G401.6 (cell line): Measurements from ENCODE around the gene CXorf38.
"Not testable (repeated sequence)": the region's sequence is repeated elsewhere in the genome, so short reads cannot be mapped to it uniquely, and the experiment has no call there.

Experiments
- FAIRE-seq: peaks from 2 replicates; lab custom pipeline; 2012; peaks lifted over from hg19 to GRCh38; lab: Jason Lieb, UNC

Gene CXorf38

DNA sequence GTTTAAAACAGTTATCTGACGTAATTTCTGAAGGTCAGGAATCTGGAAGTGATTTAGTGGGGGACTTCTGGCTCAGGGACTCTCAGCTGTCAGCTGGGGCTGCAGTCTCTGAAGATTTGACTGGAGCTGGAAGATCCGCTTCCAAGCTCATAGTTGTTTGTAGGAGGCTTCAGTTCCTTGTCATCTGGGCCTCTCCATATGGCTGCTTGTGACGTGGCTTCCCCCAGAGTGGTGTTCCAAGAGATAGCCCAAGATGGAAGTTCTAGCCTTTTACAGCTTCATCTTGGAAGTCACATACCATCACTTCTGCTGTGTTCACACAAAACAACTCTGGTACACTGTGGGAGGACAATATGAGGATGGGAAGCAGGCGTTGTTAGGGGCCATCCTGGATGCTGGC, 22.1 kb downstream of the CXorf38 start:
- FAIRE-seq, result no peak

DNA sequence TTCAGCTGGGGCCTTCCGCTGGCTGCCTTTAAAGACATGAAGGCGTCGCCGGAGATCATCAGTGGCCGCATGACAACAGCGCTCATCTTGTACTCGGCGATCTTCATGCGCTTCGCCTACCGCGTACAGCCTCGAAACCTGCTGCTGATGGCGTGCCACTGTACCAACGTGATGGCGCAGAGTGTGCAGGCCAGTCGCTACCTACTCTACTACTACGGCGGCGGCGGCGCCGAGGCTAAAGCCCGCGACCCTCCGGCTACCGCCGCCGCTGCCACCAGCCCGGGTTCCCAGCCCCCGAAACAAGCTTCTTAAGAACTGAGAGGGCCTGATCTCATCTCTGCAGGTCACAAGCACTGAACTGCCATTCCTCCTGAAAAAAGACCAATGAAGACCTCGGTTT, 23.7 kb downstream of the CXorf38 start:
- FAIRE-seq, result no peak

DNA sequence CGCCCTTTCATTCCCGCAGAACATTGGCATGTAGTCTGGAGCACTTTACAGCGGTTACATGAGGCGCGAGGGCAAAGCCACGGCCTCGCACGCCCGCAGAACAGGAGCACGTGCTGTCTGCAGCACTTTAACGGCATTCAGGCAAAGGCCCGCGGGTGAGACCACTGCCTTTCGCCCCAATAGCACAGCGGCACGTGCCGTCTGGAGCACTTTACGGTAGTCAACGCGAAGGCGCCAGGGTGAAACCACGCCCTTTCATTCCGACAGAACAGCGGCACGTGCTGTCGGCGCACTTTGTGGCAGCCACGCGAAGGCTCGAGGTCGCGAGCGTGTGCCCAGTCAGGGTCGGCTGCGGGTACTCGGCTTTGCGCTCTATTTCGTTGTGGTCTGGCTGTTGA, 24.2 kb downstream of the CXorf38 start, which contains the start of gene MPC1L:
Gene MPC1L, plus strand, starts transcription at position 290 of the 398 bp plus-strand sequence. CDS start 138 bp downstream, outside the sequence.
- FAIRE-seq, result no peak

DNA sequence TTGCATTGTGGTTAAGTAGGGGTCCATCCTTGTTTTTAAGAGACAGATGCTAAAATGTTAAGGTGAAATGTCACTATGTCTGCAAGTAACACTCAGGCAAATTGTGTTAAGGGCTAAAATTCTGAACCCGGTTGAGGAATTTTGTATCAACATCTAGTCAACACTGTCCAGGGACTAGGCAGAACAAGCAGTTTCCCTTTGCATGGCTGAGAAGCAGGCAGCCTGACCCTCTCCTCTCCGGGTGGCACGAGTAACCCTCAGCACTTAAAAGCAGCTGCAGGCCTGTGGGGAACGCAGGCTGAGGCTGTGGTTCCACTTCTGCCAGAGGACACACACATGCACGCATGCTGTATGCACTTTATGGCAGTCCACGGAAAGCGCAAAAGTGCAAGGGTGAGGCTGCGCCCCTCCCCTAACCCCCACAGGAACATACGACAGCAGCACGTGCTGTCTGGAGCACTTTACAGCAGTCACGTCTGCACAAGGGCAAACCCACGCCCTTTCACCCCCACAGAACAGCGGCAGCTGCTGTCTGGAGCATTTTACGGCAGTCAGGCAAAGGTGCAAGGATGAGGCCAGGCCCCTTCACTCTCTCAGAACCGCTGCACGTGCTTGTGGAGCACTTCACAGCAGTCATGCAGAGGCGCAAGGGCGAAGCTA, 24.8 kb downstream of the CXorf38 start:
- no peak for FAIRE-seq

DNA sequence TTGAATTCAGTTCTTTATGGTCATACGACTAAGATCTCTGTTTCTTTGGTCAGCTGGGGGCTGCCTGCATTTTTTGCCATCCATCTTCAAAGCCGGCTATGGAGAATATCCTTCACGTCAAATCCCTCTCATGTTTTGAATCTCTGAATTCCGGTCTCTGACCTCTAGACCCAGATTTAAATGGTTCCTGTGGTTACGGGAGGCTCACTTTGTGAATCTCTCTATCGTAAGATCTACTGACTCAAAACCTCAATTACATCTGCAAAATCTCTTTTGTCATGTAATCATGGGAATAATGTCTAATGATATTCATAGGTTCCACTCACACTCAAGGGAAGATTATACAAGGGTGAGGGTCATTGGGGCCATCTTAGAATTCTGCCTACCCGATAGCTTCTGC, 29.8 kb downstream of the CXorf38 start:
- no peak for FAIRE-seq

DNA sequence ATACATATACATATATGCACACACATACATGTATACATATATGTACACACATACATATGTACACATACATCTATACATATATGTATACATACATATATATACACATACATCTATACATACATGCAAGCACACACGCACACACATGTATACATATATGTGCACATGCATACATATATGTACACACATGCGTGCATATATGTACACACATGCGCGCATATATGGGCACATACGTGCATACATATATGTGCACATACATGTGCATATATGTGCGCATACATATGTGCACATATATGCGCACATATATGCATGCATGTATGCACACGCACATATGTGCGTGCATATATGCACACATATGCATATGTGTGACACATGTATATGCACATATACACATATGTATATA, 31.4 kb downstream of the CXorf38 start:
- FAIRE-seq, result no peak

DNA sequence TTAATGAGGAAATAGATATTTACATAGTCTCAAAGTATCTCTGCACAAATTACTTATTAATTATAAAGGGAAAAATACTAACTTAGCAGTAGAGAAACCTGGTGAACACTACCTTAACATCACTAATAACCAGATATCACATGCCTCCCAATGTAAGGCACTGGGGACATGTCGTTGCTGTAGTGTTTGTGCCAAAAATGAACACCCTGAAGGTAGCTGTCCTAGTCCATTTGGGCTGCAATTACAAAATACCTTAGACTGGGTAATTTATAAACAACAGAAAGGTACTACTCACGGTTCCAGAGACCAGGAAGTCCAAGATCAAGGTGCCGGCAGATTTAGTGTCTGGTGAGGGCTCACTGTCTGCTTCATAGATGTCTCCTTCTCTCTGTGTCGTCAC, 34.9 kb downstream of the CXorf38 start:
- no peak for FAIRE-seq

DNA sequence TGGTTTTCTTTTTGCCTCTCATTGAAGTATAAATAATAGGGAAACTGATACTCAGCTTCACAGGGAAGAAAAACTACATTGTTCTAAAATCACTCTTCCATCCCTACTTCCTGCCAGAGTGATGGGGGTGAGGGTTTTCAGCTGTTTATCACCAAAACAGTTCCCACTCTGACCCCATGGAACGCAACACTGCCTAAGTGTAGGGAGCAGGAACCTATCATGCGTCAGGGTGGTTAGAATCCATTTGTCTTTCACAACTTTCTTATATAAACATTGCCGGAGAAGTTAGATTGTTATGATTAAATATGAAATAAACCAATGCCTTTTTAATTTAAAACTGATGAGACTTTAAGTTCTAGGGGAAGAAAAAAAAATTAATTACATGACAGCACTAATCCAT, 40.0 kb downstream of the CXorf38 start:
- no peak for FAIRE-seq

DNA sequence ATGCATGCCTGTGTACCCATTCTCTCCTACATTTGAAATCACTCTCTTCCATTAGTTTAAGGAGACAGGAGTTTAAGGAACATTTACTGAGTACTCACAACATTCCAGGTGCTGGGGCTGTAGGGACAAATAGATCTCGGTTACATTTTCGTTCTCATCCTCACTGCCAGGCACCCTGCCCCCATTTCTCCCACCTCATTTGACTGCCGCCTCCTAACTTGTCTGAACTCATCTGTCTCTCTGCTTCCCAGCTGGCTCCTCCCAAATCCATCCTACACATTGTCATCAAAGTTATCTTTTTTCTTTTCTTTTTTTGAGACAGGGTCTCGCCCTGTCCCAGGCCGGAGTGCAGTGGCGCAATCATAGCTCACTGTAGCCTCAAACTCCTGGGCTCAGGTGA, 43.9 kb downstream of the CXorf38 start:
- no peak for FAIRE-seq

DNA sequence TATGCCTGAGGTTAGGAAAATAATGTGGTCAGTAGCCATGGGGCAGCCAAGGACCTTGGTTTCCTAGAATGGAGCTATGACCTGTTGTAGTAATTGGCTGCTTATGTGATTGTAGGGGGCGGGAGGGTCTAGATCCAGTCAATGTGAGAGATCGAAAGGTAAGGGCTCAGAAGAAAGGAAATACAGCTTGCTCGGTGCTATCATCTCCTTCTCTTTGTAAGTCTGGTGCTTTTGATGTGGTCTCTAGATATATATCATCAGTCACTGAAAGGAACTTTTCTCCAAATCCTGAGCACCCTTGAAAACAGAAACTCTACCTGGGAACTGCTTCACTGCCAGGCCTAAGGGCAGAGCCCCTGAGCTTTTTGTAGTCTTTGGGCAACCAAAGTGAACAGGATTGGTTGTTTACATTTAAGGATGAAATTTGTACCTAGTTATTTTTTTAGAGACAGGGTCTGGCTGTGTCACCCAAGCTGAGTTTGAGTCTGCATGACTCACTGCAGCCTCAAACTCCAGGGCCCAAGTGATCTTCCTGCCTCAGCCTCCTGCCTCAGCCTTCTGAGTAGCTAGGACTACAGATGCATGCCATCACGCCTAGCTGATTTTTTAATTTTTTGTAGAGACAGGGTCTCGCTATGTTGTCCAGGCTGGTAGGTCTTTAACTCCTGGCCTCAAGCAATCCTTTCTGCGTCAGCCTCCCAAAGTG, 57.6 kb downstream of the CXorf38 start:
- not testable (repeated sequence) for FAIRE-seq

DNA sequence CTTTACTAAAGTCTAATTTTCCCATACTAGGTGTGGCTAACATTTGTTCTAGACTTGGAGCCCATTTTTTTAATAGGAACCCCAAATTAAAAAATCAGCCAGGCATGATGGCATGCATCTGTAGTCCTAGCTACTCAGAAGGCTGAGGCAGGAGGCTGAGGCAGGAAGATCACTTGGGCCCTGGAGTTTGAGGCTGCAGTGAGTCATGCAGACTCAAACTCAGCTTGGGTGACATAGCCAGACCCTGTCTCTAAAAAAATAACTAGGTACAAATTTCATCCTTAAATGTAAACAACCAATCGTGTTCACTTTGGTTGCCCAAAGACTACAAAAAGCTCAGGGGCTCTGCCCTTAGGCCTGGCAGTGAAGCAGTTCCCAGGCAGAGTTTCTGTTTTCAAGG, 59.7 kb downstream of the CXorf38 start:
- FAIRE-seq, result not testable (repeated sequence)

DNA sequence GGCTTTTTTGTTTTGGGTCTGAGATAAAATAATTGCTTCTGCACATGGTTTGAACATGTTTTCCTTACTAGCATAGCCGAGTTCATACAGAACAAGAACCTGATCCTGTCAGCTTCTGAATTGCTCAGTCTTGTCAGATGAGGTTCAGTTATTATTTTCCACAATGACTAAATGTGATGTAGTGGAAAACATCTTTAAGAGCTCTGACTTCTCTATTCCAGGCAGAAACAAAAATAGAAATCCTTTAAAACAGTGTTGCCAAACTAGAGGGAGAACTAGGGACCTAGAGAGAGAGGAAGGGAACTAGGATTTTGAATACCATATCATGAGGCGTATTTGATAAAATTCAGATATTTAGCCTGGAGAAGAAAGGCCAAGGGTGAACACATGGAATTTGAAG, 64.5 kb downstream of the CXorf38 start:
- no peak for FAIRE-seq

DNA sequence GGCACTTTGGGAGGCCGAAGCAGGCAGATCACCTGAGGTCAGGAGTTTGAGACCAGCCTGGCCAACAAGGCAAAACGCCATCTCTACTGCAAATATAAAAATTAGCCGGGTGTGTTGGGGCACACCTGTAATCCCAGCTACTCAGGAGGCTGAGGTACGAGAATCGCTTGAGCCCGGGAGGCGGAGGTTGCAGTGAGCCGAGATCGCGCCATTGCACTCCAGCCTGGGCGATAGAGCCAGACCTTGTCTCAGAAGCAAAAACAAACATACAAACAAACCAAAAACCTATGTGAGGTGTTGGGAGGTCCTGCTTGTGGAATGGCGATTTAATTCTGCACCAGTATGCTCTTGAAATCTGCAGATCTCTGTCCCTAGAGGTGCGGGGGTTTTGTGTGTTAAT, 65.2 kb downstream of the CXorf38 start:
- FAIRE-seq, result not testable (repeated sequence)

DNA sequence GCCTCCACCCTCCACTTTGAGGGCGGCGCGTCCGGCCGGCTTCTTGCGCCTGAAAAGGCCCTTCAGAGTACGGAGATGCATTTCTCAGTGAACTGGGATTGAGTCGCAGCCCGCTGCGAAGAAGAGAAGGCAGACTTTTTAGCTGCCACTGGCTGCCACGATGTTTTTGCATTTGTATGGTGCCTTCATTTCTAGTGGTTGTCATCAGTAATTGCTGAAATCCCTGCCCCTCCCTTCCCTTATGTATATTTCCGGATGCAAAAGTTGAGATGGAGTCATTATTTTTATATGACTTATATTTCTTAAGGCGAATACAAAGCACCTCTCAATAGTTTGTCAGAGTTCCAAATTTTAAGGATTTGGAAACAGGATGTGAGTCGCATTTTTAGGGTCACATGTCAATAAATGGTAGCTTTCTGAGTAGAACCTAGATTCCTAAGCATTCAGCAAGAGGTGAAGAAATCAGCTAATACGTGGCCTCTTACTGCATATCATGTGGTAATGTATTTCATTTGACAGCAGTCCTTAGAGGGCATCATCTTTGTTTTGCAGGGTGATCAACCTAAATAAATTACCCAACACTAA, 65.9 kb downstream of the CXorf38 start:
- FAIRE-seq, result no peak

DNA sequence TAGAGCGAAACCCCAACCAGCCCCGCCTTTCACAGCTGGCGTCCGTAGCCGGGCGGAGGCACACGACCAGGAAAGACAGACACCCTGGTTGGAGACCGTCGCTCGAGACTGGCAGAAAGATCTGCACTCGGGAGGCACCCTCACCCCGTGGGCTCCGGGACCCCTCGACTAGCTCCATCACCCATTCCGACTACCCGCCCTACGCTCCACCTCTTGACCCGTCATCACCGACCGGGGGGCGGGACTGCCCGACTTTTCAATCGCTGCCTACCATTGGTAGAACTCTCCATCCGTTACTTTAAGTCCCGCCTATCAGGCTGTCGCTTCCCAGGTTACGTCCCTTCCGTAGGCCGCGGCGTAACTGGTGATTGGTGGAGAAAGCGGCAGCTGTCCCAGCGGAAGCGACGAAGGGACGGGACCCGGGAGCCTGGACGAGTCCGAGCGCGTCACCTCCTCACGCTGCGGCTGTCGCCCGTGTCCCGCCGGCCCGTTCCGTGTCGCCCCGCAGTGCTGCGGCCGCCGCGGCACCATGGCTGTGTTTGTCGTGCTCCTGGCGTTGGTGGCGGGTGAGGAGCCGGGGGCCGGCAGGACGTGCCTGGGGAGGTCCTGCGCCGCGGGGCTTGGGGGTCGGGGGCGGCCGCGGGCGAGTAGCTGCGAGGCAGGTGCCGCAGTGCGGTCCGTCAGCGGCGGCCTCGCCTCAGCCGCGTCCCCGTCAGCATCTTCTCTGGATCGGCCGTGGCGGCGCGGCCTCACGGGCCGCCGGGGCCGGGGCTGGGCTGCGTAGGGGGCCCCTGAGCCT, 66.6 kb downstream of the CXorf38 start, which contains the start of gene ATP6AP2:
Gene ATP6AP2, plus strand, starts transcription at position 434 of the 799 bp plus-strand sequence. Its CDS starts 96 bp downstream, at position 530.
- peak; percentile 82 for FAIRE-seq

DNA sequence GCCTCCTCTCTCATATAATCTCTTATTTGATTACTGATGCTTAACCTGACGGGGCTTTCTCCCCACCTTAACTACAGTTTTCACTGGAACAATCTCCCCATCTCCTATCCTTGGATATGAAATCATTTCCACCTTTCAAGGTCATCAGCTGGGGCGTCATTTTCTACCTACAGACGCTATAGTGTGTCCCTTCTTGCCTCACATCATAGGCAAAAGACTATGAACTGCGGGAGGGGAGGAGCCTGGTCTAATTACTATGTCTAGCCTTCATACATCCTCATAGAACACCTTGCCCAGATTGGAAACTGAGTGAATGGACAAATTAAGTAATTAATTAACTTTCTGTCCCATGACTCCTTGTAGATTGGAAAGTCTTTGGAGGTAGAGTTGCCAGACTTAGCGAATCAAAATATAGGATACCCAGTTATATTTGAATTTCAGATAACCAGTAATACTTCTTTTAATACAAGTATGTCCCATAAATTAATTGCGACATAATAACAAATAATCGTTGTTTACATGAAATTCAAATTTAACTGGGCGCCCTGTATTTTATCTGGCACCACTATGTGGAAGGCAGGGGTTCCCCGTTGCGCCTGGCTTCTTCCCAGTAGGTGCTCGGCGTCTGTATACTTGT, 67.3 kb downstream of the CXorf38 start:
- no peak for FAIRE-seq

DNA sequence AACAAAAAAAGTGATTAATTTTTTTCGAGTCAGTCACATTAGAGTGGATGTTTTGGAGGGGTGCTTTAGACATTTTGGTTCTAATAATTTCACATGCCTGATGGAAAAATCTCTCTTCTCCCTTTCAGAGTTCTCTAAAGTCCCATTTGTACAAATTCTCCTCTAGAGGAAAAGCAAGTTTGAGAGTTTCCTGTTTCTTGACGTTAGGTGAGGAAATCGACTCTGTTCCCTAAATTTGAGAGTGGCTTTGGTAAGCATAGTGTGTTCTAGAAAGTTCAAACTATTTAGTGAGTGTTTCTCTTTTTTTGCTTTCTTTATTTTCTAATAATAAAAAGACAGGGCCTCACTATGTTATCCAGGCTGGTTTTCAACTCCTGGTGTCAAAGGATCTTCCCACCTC, 68.2 kb downstream of the CXorf38 start:
- FAIRE-seq, result no peak

DNA sequence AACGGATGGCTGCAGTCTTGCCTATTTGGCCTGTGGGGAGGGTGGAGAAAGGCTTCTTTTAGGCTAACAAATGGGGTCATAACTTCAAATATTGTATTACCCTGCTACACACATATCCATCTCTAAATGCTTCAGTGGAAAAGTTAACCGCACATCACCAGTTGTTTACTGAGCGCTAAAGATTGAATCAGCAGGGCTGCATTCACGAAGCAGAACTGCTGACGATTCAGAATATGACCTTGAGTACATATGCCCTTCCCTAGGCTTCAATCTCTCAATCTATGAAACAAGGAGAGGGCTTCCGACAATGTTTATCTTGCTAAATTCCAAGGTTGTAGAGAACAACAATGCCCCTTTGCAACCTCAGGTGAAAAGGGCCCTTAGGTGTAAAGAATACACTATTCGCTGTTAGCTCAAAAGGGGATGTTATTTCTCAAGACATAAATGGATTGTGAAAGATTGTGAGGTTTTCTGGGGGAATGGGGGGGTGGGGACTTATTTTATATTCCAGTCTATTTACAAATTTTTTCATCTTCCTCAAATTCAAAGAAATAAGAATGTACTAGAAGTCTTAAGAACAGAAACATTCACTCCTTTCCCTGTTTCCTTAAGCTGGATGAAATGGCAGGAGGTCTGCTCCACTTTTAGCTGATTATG, 69.2 kb downstream of the CXorf38 start:
- FAIRE-seq, result no peak
